Caco-2 (cell line): ENCODE data around the gene TRAM2. TPM values are rescaled to one million over a fixed set of nuclear protein-coding genes. Genes with fewer than 3 reads are reported as not detected.

ENCODE experiments used
- BruUV-seq: library from RNA; stranded (reverse); fragments of 400-500 nt; replicated peaks from 2 replicates; lab custom pipeline; 2021; lab: Mats Ljungman, UMichigan
- CTCF ChIA-PET: fragments of 300-600 bp; sonication (Branson Sonifier 250); formaldehyde crosslinking; loops from one replicate; lab custom pipeline; 2022; ENCODE audit warnings: antibody characterized with exemption; lab: Charles Lee
- POLR2A ChIA-PET: fragments of 300-600 bp; sonication (Branson Sonifier 250); formaldehyde crosslinking; loops from one replicate; lab custom pipeline; 2022; ENCODE audit warnings: antibody characterized with exemption; lab: Charles Lee
- DNase-seq, 2 experiments: peaks; one replicate each; pipeline versions ENCODE4 v3.0.0 to v3.0.0-alpha.2; 2020 to 2022
- H3K27me3 ChIP-seq: replicated peaks from 2 replicates; pipeline ENCODE4 v1.6.0; 2011; ENCODE audit warnings: low read length; ENCODE audit not compliant: control insufficient read depth, insufficient read depth
- H3K36me3 ChIP-seq: 2 replicates; pipeline ENCODE4 v1.5.1; 2011; ENCODE audit warnings: low read length; ENCODE audit not compliant: control insufficient read depth, insufficient read depth
- H3K4me1 ChIP-seq: fragments of 250-450 bp; sonication (Bioruptor Pico); 2 replicates; pipeline ENCODE4 v1.5.1; 2020; ENCODE audit warnings: mild to moderate bottlenecking
- H3K4me3 ChIP-seq: 2 replicates; pipeline ENCODE4 v1.5.1; 2011; ENCODE audit warnings: low read depth, mild to moderate bottlenecking, control low read depth, low read length
- H3K9me3 ChIP-seq: fragments of 250-450 bp; sonication (Bioruptor Pico); 2 replicates; pipeline ENCODE4 v1.5.1; 2020; ENCODE audit warnings: mild to moderate bottlenecking, moderate library complexity
- H3K27ac Mint-ChIP-seq: one replicate; pipeline ENCODE4 v1.8.0; 2022; ENCODE audit warnings: mixed read lengths; ENCODE audit not compliant: unreplicated experiment
- H3K27me3 Mint-ChIP-seq: one replicate; pipeline ENCODE4 v1.8.0; 2022; ENCODE audit warnings: mixed read lengths; ENCODE audit not compliant: insufficient read depth, unreplicated experiment
- H3K36me3 Mint-ChIP-seq: one replicate; pipeline ENCODE4 v1.8.0; 2022; ENCODE audit warnings: mild to moderate bottlenecking, mixed read lengths; ENCODE audit not compliant: insufficient read depth, unreplicated experiment
- H3K4me1 Mint-ChIP-seq: one replicate; pipeline ENCODE4 v1.8.0; 2022; ENCODE audit warnings: low read depth, mixed read lengths; ENCODE audit not compliant: unreplicated experiment
- H3K4me3 Mint-ChIP-seq: one replicate; pipeline ENCODE4 v1.8.0; 2022; ENCODE audit warnings: mild to moderate bottlenecking, moderate library complexity, mixed read lengths; ENCODE audit not compliant: unreplicated experiment
- H3K9me3 Mint-ChIP-seq: one replicate; pipeline ENCODE4 v1.8.0; 2022; ENCODE audit warnings: mixed read lengths; ENCODE audit not compliant: unreplicated experiment
- CTCF ChIP-seq, 2 experiments: fragments of 200-600 bp in 1 of 2; IDR thresholded peaks; 1 replicate in 1 of 2; 2 replicates in 1 of 2; pipeline versions ENCODE4 v1.5.1 to v1.8.0; 2011 to 2022; ENCODE audit warnings: antibody characterized with exemption in 1 of 2, control low read depth in 1 of 2, inconsistent platforms in 1 of 2, low read depth in 1 of 2, low read length in 1 of 2, mild to moderate bottlenecking in 1 of 2, moderate library complexity in 1 of 2; ENCODE audit not compliant: insufficient read depth in 1 of 2, severe bottlenecking in 1 of 2, unreplicated experiment in 1 of 2
- intact Hi-C: fragments of 100-400 bp; cut with micrococcal nuclease; formaldehyde crosslinking; loops from one replicate; pipeline ENCODE4 v1.10.0; 2022; ENCODE audit not compliant: unreplicated experiment
- total RNA-seq: library from RNA; stranded (reverse); gene quantifications from 2 replicates; pipeline ENCODE4 v1.2.3, GENCODE V29; 2022

TRAM2 gene
- total RNA-seq, 1 experiment from 2014 or later, result 71.6 TPM

- intact Hi-C loops, result no loop called here
These were observed 44.0 kb upstream of the TRAM2 start for GRCh38 chr6:52620906-52621190.

GRCh38 chr6:52620055-52620905, 43.4 kb upstream of the TRAM2 start:
- Mint-ChIP-seq H3K9me3 (no peaks in the 10 kb centered on the region), H3K27me3 (no peaks in the 10 kb centered on the region), H3K4me3 (no peak overlapping the region), H3K36me3 (no peaks in the 10 kb centered on the region), H3K27ac (no peak overlapping the region), H3K4me1 (peaks cover 8% of the 10 kb centered on the region)
- H3K27me3 ChIP-seq, result no peaks in the 10 kb centered on the region
- no peak overlapping the region for H3K4me3 ChIP-seq
- no TSS peak for BruUV-seq
- TF ChIP-seq CTCF (IDR thresholded peaks at IDR 0.05; ENCODE audit: insufficient read depth in 1 of 2, low read depth in 1 of 2, low read length in 1 of 2, severe bottlenecking in 1 of 2, unreplicated experiment in 1 of 2), result no peak
- intact Hi-C loops, result no loop called here
- DNase-seq, result no peak
- no peaks in the 10 kb centered on the region for H3K9me3 ChIP-seq
- CTCF ChIA-PET, result no interaction called here
- no peaks in the 10 kb centered on the region for H3K36me3 ChIP-seq
- POLR2A ChIA-PET, result no interaction called here
- peaks cover 5% of the 10 kb centered on the region; the same call in 1 of the 2 replicates for H3K4me1 ChIP-seq

More at GRCh38 chr6:52620906-52621190, 44.0 kb upstream of the TRAM2 start:
- no TSS peak for BruUV-seq
- no peak for TF ChIP-seq CTCF (IDR thresholded peaks at IDR 0.05; ENCODE audit: insufficient read depth in 1 of 2, low read depth in 1 of 2, low read length in 1 of 2, severe bottlenecking in 1 of 2, unreplicated experiment in 1 of 2)
- Mint-ChIP-seq H3K36me3 (no peaks in the 10 kb centered on the region), H3K27me3 (no peaks in the 10 kb centered on the region), H3K4me3 (no peak overlapping the region), H3K27ac (no peak overlapping the region), H3K4me1 (peaks cover 8% of the 10 kb centered on the region), H3K9me3 (no peaks in the 10 kb centered on the region)
- POLR2A ChIA-PET, result no interaction called here
- no peak for DNase-seq
- Histone ChIP-seq H3K9me3 (no peaks in the 10 kb centered on the region), H3K4me1 (peaks cover 5% of the 10 kb centered on the region; the same call in 1 of the 2 replicates), H3K4me3 (no peak overlapping the region), H3K36me3 (no peaks in the 10 kb centered on the region), H3K27me3 (no peaks in the 10 kb centered on the region)
- CTCF ChIA-PET, result no interaction called here

- intact Hi-C loops, result no loop called here
- H3K36me3 Mint-ChIP-seq, result no peaks in the 10 kb centered on the region
- no peak overlapping the region for H3K27ac Mint-ChIP-seq
- no TSS peak for BruUV-seq
- H3K9me3 ChIP-seq, result no peaks in the 10 kb centered on the region
- no peaks in the 10 kb centered on the region for H3K9me3 Mint-ChIP-seq
- H3K4me1 Mint-ChIP-seq, result peaks cover 8% of the 10 kb centered on the region
- H3K36me3 ChIP-seq, result no peaks in the 10 kb centered on the region
- no peak for DNase-seq
- peaks cover 5% of the 10 kb centered on the region; the same call in 1 of the 2 replicates for H3K4me1 ChIP-seq
- H3K27me3 ChIP-seq, result no peaks in the 10 kb centered on the region
- CTCF ChIA-PET, result no interaction called here
- no peak overlapping the region for H3K4me3 ChIP-seq
- no peak overlapping the region for H3K4me3 Mint-ChIP-seq
- TF ChIP-seq CTCF (IDR thresholded peaks at IDR 0.05; ENCODE audit: insufficient read depth in 1 of 2, low read depth in 1 of 2, low read length in 1 of 2, severe bottlenecking in 1 of 2, unreplicated experiment in 1 of 2), result no peak
- no peaks in the 10 kb centered on the region for H3K27me3 Mint-ChIP-seq
- POLR2A ChIA-PET, result no interaction called here
These were observed 40.2 kb upstream of the TRAM2 start for GRCh38 chr6:52617087-52617486.
